ENCODE data around the gene MTMR8.

Gene MTMR8

GRCh38 chrX:64321507-64321906, 73.7 kb downstream of the MTMR8 start:
- no peaks in the 10 kb centered on the region for H3K9me3 ChIP-seq (ENCODE audit: insufficient read depth, low read depth, low read length)
- no peaks in the 10 kb centered on the region for H3K79me2 ChIP-seq (ENCODE audit: control insufficient read depth, insufficient read depth, low read length, poor library complexity)
- no peak overlapping the region for H3K4ac ChIP-seq (ENCODE audit: low read depth, low read length)
- no peak overlapping the region for H2AFZ ChIP-seq (ENCODE audit: insufficient read depth, low read length, poor library complexity)
- H3K18ac ChIP-seq (ENCODE audit: low read length): no peak overlapping the region
- no peak overlapping the region for H2AK5ac ChIP-seq (ENCODE audit: low read length)
- no peak overlapping the region for H4K8ac ChIP-seq (ENCODE audit: low read depth, low read length)
- no peak overlapping the region for H2BK12ac ChIP-seq (ENCODE audit: low read length)
- H4K12ac ChIP-seq (ENCODE audit: low read depth, low read length): no peak overlapping the region
- no peaks in the 10 kb centered on the region for H3K4me1 ChIP-seq (ENCODE audit: control insufficient read depth in 1 of 2, insufficient read depth in 2 of 2, low read length in 2 of 2)
- no peak overlapping the region for H3K23ac ChIP-seq (ENCODE audit: low read length)
- no peaks in the 10 kb centered on the region for H3K36me3 ChIP-seq (ENCODE audit: control insufficient read depth in 1 of 2, insufficient read depth in 2 of 2, low read length in 2 of 2)
- no CpG with 5 or more reads among the region's 2 CpGs for WGBS (ENCODE audit: extremely low coverage, insufficient coverage, insufficient read length)
- H2BK5ac ChIP-seq (ENCODE audit: low read depth, low read length, poor library complexity): no peak overlapping the region
- no peak overlapping the region for H2BK120ac ChIP-seq (ENCODE audit: insufficient read depth, low read length, poor library complexity)
- DNase-seq: no peak
- H3K27ac ChIP-seq (ENCODE audit: low read depth, low read length): no peak overlapping the region
- H4K91ac ChIP-seq (ENCODE audit: low read depth, low read length): no peak overlapping the region
- H3K27me3 ChIP-seq (ENCODE audit: insufficient read depth, low read length): no peaks in the 10 kb centered on the region
- H3K4me3 ChIP-seq (ENCODE audit: low read depth, low read length): no peak overlapping the region
- no peak overlapping the region for H3K9ac ChIP-seq (ENCODE audit: low read length)
- no peak overlapping the region for H3K14ac ChIP-seq (ENCODE audit: low read length)
- no peaks in the 10 kb centered on the region for H3K79me1 ChIP-seq (ENCODE audit: low read length)
- H3K4me2 ChIP-seq (ENCODE audit: low read length): no peak overlapping the region

DNA sequence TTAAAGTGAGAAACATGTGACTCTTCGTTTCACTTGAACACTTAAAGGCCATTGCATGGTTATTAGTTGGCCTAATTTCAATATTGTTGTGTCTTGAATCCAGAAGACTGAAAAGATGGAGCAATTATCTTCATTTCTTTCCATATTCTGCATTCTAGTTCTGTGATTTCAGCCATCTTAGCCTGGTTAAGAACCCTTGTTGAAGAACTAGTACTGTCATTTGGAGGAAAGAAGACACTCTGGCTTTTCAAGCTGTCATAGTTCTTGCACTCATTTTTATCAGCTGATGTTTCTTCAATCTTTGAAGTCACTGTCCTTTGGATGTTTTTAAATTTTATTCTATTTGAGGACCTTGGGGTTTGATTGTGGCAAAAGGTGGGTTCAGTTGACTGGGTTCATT, 81.6 kb downstream of the MTMR8 start:
- Histone ChIP-seq H3K4me1 (ENCODE audit: control insufficient read depth in 1 of 2, insufficient read depth in 2 of 2, low read length in 2 of 2) (no peaks in the 10 kb centered on the region), H3K9ac (ENCODE audit: low read length) (no peak overlapping the region), H3K18ac (ENCODE audit: low read length) (no peak overlapping the region), H3K14ac (ENCODE audit: low read length) (no peak overlapping the region), H3K79me2 (ENCODE audit: control insufficient read depth, insufficient read depth, low read length, poor library complexity) (no peaks in the 10 kb centered on the region), H3K4me2 (ENCODE audit: low read length) (no peak overlapping the region), H2BK12ac (ENCODE audit: low read length) (no peak overlapping the region), H3K23ac (ENCODE audit: low read length) (no peak overlapping the region), H4K8ac (ENCODE audit: low read depth, low read length) (no peak overlapping the region), H3K9me3 (ENCODE audit: insufficient read depth, low read depth, low read length) (peaks cover 3% of the 10 kb centered on the region), H3K36me3 (ENCODE audit: control insufficient read depth in 1 of 2, insufficient read depth in 2 of 2, low read length in 2 of 2) (no peaks in the 10 kb centered on the region), H4K91ac (ENCODE audit: low read depth, low read length) (no peak overlapping the region), H2BK5ac (ENCODE audit: low read depth, low read length, poor library complexity) (no peak overlapping the region), H3K4ac (ENCODE audit: low read depth, low read length) (no peak overlapping the region), H2AFZ (ENCODE audit: insufficient read depth, low read length, poor library complexity) (no peak overlapping the region), H3K27ac (ENCODE audit: low read depth, low read length) (no peak overlapping the region), H4K12ac (ENCODE audit: low read depth, low read length) (no peak overlapping the region), H3K79me1 (ENCODE audit: low read length) (no peaks in the 10 kb centered on the region), H3K27me3 (ENCODE audit: insufficient read depth, low read length) (no peaks in the 10 kb centered on the region), H2AK5ac (ENCODE audit: low read length) (no peak overlapping the region), H2BK120ac (ENCODE audit: insufficient read depth, low read length, poor library complexity) (no peak overlapping the region), H3K4me3 (ENCODE audit: low read depth, low read length) (no peak overlapping the region)
- no CpG with 5 or more reads among the region's 1 CpG for WGBS (ENCODE audit: extremely low coverage, insufficient coverage, insufficient read length)
- DNase-seq: no peak

DNA sequence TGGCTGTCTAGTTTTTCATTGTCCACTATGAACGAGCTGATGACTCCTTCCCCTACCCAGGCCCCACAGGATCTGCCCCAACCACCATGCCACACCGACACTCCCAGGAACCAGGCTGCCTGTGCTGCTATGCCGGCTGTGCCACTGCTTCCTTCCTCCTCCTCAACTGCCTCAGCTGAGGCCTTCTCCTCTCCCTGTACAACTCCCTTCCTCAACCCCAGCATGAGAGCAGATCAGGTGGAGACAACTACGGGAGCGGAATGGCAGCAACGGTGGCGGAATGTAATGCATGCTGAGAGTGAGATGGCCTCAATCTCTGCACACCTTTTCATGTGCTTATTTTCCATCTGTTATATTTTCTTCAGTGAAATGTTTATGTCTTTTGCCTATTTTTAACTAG, 88.5 kb downstream of the MTMR8 start:
- Histone ChIP-seq H2AFZ (ENCODE audit: insufficient read depth, low read length, poor library complexity) (no peak overlapping the region), H2BK120ac (ENCODE audit: insufficient read depth, low read length, poor library complexity) (no peak overlapping the region), H3K14ac (ENCODE audit: low read length) (no peak overlapping the region), H2BK12ac (ENCODE audit: low read length) (no peak overlapping the region), H3K4me3 (ENCODE audit: low read depth, low read length) (no peak overlapping the region), H3K27ac (ENCODE audit: low read depth, low read length) (no peak overlapping the region), H3K9ac (ENCODE audit: low read length) (no peak overlapping the region), H3K23ac (ENCODE audit: low read length) (no peak overlapping the region), H2BK5ac (ENCODE audit: low read depth, low read length, poor library complexity) (no peak overlapping the region), H3K18ac (ENCODE audit: low read length) (no peak overlapping the region), H3K4ac (ENCODE audit: low read depth, low read length) (no peak overlapping the region), H3K4me1 (ENCODE audit: control insufficient read depth in 1 of 2, insufficient read depth in 2 of 2, low read length in 2 of 2) (no peaks in the 10 kb centered on the region), H4K8ac (ENCODE audit: low read depth, low read length) (no peak overlapping the region), H3K9me3 (ENCODE audit: insufficient read depth, low read depth, low read length) (peaks cover 3% of the 10 kb centered on the region), H2AK5ac (ENCODE audit: low read length) (no peak overlapping the region), H3K79me2 (ENCODE audit: control insufficient read depth, insufficient read depth, low read length, poor library complexity) (no peaks in the 10 kb centered on the region), H3K36me3 (ENCODE audit: control insufficient read depth in 1 of 2, insufficient read depth in 2 of 2, low read length in 2 of 2) (no peaks in the 10 kb centered on the region), H3K4me2 (ENCODE audit: low read length) (no peak overlapping the region), H3K79me1 (ENCODE audit: low read length) (no peaks in the 10 kb centered on the region), H4K12ac (ENCODE audit: low read depth, low read length) (no peak overlapping the region), H3K27me3 (ENCODE audit: insufficient read depth, low read length) (no peaks in the 10 kb centered on the region), H4K91ac (ENCODE audit: low read depth, low read length) (no peak overlapping the region)
- no CpG with 5 or more reads among the region's 7 CpGs for whole genome bisulfite sequencing (ENCODE audit: extremely low coverage, insufficient coverage, insufficient read length)
- no peak for DNase-seq

DNA sequence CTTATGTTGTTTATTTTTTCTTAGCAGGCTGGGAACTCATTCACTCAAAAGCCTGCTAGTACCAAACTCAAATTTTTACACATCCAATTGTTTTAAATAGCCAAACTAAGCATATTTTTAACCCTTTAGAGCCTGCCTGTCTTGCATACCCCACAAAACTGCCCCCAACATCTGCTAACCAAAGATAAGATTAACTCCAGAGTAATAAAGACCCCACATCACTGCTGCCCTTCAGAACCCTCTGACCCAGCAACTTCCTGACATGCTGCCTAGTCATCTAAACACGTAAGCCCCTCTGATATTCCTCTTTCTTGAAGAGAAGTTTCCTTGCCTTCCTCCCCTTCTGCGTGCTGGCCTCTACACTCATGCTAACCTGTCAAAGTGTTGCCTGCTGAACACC, 104.1 kb downstream of the MTMR8 start:
- no peaks in the 10 kb centered on the region for H3K4me1 ChIP-seq (ENCODE audit: control insufficient read depth in 1 of 2, insufficient read depth in 2 of 2, low read length in 2 of 2)
- no peaks in the 10 kb centered on the region for H3K27me3 ChIP-seq (ENCODE audit: insufficient read depth, low read length)
- DNase-seq: no peak
- no peak overlapping the region for H3K4me2 ChIP-seq (ENCODE audit: low read length)
- H3K9ac ChIP-seq (ENCODE audit: low read length): no peak overlapping the region
- no peak overlapping the region for H3K4ac ChIP-seq (ENCODE audit: low read depth, low read length)
- H3K36me3 ChIP-seq (ENCODE audit: control insufficient read depth in 1 of 2, insufficient read depth in 2 of 2, low read length in 2 of 2): no peaks in the 10 kb centered on the region
- no peaks in the 10 kb centered on the region for H3K79me1 ChIP-seq (ENCODE audit: low read length)
- H2BK5ac ChIP-seq (ENCODE audit: low read depth, low read length, poor library complexity): no peak overlapping the region
- H4K8ac ChIP-seq (ENCODE audit: low read depth, low read length): no peak overlapping the region
- no peak overlapping the region for H3K4me3 ChIP-seq (ENCODE audit: low read depth, low read length)
- no peak overlapping the region for H2AFZ ChIP-seq (ENCODE audit: insufficient read depth, low read length, poor library complexity)
- no peak overlapping the region for H2BK120ac ChIP-seq (ENCODE audit: insufficient read depth, low read length, poor library complexity)
- H3K27ac ChIP-seq (ENCODE audit: low read depth, low read length): no peak overlapping the region
- no peak overlapping the region for H2BK12ac ChIP-seq (ENCODE audit: low read length)
- WGBS (ENCODE audit: extremely low coverage, insufficient coverage, insufficient read length): no CpG with 5 or more reads among the region's 2 CpGs
- no peak overlapping the region for H3K23ac ChIP-seq (ENCODE audit: low read length)
- H3K79me2 ChIP-seq (ENCODE audit: control insufficient read depth, insufficient read depth, low read length, poor library complexity): no peaks in the 10 kb centered on the region
- no peak overlapping the region for H2AK5ac ChIP-seq (ENCODE audit: low read length)
- no peak overlapping the region for H4K12ac ChIP-seq (ENCODE audit: low read depth, low read length)
- H4K91ac ChIP-seq (ENCODE audit: low read depth, low read length): no peak overlapping the region
- no peak overlapping the region for H3K14ac ChIP-seq (ENCODE audit: low read length)
- H3K18ac ChIP-seq (ENCODE audit: low read length): no peak overlapping the region
- H3K9me3 ChIP-seq (ENCODE audit: insufficient read depth, low read depth, low read length): no peaks in the 10 kb centered on the region

DNA sequence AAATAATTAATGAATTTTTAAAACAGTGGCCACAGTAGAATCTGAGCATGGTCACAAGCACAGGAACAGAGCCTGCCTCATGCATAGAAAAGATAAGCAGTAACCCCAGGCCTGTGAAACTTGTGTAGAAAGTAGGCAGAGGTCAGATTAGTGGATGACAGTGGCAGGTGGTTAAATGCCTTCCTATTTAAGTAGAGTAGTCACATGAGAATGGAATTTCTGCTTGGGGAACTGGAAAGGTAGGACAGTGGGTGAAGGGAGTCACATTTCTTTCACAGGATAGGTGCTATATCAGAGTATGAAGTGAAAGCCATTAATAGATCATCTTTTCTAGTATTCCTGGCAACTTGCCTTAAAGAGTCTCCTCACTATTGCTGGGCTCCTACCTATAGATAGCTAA, 130.0 kb downstream of the MTMR8 start:
- no peak overlapping the region for H3K9ac ChIP-seq (ENCODE audit: low read length)
- no peak overlapping the region for H3K18ac ChIP-seq (ENCODE audit: low read length)
- H4K12ac ChIP-seq (ENCODE audit: low read depth, low read length): no peak overlapping the region
- H3K36me3 ChIP-seq (ENCODE audit: control insufficient read depth in 1 of 2, insufficient read depth in 2 of 2, low read length in 2 of 2): no peaks in the 10 kb centered on the region
- H2BK120ac ChIP-seq (ENCODE audit: insufficient read depth, low read length, poor library complexity): no peak overlapping the region
- no peak overlapping the region for H2AK5ac ChIP-seq (ENCODE audit: low read length)
- no peak overlapping the region for H3K23ac ChIP-seq (ENCODE audit: low read length)
- no peaks in the 10 kb centered on the region for H3K79me2 ChIP-seq (ENCODE audit: control insufficient read depth, insufficient read depth, low read length, poor library complexity)
- DNase-seq: peak; percentile 9 to 61
- no peak overlapping the region for H2AFZ ChIP-seq (ENCODE audit: insufficient read depth, low read length, poor library complexity)
- H4K91ac ChIP-seq (ENCODE audit: low read depth, low read length): no peak overlapping the region
- no peak overlapping the region for H3K4ac ChIP-seq (ENCODE audit: low read depth, low read length)
- H3K4me1 ChIP-seq (ENCODE audit: control insufficient read depth in 1 of 2, insufficient read depth in 2 of 2, low read length in 2 of 2): no peaks in the 10 kb centered on the region
- no peak overlapping the region for H2BK12ac ChIP-seq (ENCODE audit: low read length)
- H3K14ac ChIP-seq (ENCODE audit: low read length): no peak overlapping the region
- no peaks in the 10 kb centered on the region for H3K27me3 ChIP-seq (ENCODE audit: insufficient read depth, low read length)
- no peak overlapping the region for H2BK5ac ChIP-seq (ENCODE audit: low read depth, low read length, poor library complexity)
- H3K27ac ChIP-seq (ENCODE audit: low read depth, low read length): no peak overlapping the region
- no peak overlapping the region for H3K4me2 ChIP-seq (ENCODE audit: low read length)
- no peaks in the 10 kb centered on the region for H3K9me3 ChIP-seq (ENCODE audit: insufficient read depth, low read depth, low read length)
- no peak overlapping the region for H3K4me3 ChIP-seq (ENCODE audit: low read depth, low read length)
- H4K8ac ChIP-seq (ENCODE audit: low read depth, low read length): no peak overlapping the region
- no peaks in the 10 kb centered on the region for H3K79me1 ChIP-seq (ENCODE audit: low read length)
